Measurements from ENCODE around the gene TAAR5.
"Not testable (repeated sequence)": the region's sequence is repeated elsewhere in the genome, so short reads cannot be mapped to it uniquely, and the experiment has no call there.

Gene TAAR5

GRCh38 chr6:132589454-132589853, at the start of gene TAAR5:
Gene TAAR5 (minus strand): TSS chr6:132589741. CDS start chr6:132589686, 55 bp downstream.
- DNase-seq = no peak

- not testable (repeated sequence) for DNase-seq
Observed at GRCh38 chr6:132637135-132637534, 47.6 kb upstream of the TAAR5 start.

- DNase-seq = not testable (repeated sequence)
Observed at GRCh38 chr6:132635906-132636305, 46.4 kb upstream of the TAAR5 start.

- not testable (repeated sequence) for DNase-seq
Observed at GRCh38 chr6:132635288-132635687, 45.7 kb upstream of the TAAR5 start.

GRCh38 chr6:132634796-132635195, 45.3 kb upstream of the TAAR5 start:
- no peak for DNase-seq

- DNase-seq = no peak
Observed at GRCh38 chr6:132633362-132633761, 43.8 kb upstream of the TAAR5 start.

DNA sequence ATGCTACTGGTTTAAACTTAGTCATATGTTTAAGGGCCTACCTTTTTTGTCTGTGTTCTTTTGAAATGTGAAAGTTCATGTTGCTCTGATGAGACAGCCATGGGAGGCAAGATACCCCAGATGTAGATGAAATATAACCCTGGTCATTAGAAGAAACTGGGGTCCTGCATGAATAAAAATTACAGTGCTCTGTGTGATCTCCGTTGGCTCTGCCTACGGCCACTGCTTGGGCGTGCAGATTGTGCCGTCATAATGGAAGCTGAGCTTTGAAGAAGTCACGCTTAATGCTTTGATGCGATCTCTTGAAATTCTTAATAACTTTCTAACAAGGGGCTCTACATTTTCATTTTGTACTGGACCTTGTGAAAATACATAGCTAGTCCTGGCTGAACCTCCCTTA, 34.6 kb upstream of the TAAR5 start, which contains the start of gene TAAR2:
TAAR2 (minus strand) TSS at position 101 of the 400 bp plus-strand sequence; CDS start at position 101, 0 bp downstream.
- DNase-seq = no peak

GRCh38 chr6:132623106-132623845, 33.7 kb upstream of the TAAR5 start:
- no peak for DNase-seq

DNA sequence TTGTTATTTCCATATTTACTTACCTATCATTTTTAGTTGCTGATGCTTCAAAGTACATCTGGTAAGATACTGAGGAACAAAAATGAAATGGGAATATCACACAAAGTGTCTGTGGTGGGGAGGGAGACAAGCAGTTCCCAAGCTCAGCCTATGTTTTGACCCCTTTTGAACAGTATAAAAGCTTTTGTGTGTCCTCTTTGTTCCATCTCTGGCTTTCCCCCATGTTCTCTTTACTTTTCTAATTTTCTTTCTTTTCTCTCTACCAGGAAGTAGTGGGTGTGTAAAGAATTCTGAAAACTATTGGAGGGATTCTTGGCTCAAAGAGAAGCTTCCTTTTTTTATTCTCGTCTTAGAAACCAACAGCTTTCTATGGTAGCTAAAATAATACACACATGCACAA, 27.1 kb upstream of the TAAR5 start:
- DNase-seq = no peak

DNA sequence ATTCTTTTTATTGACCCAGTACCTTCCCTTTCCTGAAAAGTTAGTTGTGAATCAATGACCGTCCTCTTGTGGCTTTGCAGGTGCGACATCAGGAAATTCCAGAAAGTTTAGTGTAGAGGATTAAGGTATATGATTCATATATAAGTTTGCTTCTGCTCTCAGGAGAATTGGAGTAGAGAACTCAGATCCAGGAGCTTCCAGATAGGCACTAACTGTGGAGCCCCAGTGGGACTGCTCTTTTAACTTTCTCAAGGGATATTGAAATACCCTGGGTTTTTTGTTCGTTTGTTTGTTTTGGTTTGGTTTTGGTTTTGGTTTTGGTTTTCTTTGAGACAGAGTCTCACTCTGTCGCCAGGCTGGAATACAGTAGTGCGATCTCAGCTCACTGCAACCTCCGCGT, 25.0 kb upstream of the TAAR5 start:
- no peak for DNase-seq

DNA sequence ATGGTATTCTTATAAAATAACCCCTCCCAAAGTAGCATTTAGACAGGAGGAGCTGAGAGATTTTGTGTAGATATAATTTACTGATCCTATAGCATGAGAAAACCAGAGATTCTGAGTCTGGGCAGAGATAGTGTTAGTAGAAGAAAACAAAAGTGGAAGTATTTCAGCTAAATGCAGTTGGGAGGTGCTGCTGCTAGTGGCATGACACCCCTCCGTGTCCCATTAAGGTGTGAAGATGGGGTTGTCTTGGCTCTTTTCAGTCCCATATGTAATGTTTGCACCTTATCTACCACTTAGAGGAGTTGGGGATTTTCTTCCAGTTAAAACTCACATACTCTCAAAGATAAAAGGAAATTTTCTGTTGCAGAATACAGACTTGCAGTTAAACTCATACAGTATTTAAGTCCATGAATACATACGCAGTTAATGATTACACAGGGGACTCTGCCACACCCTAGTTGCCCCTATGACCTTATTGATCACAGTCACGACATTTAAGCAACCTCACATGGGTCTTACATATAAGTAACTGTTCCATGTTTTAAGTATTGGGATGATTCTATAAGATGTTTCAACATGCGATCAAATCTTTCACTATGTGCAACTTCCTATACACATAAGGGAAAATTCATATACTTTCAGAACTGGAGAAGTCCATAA, 23.0 kb upstream of the TAAR5 start:
- DNase-seq = no peak

- DNase-seq = no peak
Observed at GRCh38 chr6:132611616-132612015, 22.1 kb upstream of the TAAR5 start.

- DNase-seq = no peak
Observed at GRCh38 chr6:132607544-132608233, 18.1 kb upstream of the TAAR5 start.

GRCh38 chr6:132604635-132605152, 15.2 kb upstream of the TAAR5 start:
- no peak for DNase-seq

GRCh38 chr6:132600900-132601299, 11.4 kb upstream of the TAAR5 start:
- not testable (repeated sequence) for DNase-seq

DNA sequence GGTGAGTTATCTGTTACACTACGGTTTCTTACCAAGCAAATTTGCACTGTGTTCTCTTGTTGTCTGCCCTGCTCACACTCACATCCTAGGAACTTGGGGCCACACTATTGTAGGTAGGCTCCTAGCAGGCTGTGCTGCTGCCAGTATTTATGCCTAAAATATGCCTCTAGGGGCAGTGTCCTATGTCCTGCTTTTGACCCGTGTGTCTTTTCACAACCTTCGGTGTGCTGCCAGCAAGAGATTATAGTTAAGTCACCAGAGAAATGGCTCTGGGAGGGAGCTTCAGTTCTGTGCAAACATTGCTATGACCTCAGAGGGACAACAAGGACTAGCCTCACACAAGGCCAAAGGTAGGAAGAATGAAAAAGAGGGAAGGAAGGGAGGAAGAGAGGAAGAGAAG, 8.9 kb upstream of the TAAR5 start:
- no peak for DNase-seq

DNA sequence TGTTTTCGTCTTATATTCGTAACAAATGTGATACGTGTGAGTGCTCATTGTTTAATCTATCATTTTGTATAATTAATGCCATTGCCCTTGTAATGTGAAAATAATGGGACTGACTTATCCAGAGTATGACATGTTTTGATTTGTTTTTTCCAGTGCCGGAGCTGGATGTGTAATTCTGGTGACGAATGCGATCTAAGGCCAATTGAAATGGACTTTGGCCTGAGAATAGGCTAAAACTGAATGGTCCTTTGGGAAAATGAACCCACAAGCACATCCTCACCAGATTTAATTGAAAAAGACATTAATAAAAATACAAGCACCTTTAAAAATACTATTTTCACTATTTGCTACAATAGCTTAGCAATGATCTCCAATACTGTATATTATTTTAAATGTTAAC, 6.7 kb upstream of the TAAR5 start:
- no peak for DNase-seq

GRCh38 chr6:132592855-132593254, 3.3 kb upstream of the TAAR5 start:
- no peak for DNase-seq

DNA sequence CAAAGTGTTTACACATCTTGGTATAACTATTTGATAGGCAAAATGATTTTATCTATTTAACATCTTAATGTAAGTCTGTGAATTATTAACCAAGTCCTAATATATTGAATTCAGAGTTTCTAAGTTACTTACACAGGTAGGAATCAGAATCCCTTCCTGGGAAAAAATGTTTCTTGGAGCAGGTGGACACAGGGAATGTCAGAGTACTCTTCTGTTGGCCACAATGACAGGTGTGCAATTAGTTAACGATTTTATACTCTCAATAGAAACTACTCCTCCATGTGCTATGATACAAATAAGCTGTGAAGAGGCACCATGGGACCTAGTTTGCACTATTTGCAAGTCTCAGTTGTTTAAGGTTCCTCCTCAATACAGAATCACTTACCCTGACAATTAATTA, 821 bp upstream of the TAAR5 start:
- DNase-seq = no peak

DNA sequence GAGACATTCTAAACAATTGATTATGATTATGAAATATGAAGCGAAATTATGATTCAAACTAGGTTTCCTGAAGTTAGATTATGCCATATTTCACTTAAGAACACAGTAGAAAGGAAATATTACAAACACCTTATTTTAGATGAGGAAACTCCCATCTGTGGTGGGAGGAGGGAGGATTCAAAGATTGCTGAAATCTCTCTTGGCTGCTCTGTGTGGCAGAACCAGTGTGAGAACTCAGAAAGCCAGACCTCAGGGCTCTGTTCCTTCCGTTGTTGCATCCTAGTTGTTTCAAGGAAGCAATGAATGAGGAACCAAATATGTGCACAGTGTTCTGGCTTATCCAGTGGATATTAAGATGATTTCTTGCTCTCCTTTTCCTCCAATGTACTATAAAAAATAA, 2.1 kb downstream of the TAAR5 start:
- DNase-seq = no peak

GRCh38 chr6:132584698-132585097, 4.8 kb downstream of the TAAR5 start:
- no peak for DNase-seq

DNA sequence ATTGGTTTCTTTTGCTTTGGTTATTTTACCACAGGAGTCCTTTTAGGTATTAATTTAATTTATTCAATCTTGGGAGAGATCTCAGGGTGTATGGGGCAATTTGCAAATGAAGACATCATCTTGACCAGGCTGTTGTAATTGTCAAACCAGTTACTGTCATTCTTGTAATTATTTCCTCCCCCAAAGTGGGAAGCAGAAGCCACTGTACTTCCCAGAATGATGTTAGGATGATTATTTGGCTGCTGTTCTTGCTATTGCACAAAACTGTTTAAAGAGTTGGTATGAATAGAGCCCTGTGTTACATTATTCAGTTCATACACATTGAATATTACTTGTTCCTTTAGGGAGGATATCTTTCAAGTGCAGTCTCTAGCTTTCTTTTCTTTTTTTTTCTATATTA, 17.8 kb downstream of the TAAR5 start:
- no peak for DNase-seq

GRCh38 chr6:132570221-132570777, 19.2 kb downstream of the TAAR5 start, which contains the start of gene TAAR6:
Gene TAAR6 (plus strand): TSS chr6:132570322. CDS start chr6:132570322, 0 bp downstream.
- DNase-seq = no peak

All from cerebellar nuclear complex (tissue), 1 donor.